Effector CD4-positive, alpha-beta T cell (primary cell): ENCODE results near the gene SMAD3.

ENCODE experiments used
- DNase-seq: peaks from one replicate; pipeline ENCODE4 v3.0.0-alpha.2; 2020

SMAD3 gene

DNA sequence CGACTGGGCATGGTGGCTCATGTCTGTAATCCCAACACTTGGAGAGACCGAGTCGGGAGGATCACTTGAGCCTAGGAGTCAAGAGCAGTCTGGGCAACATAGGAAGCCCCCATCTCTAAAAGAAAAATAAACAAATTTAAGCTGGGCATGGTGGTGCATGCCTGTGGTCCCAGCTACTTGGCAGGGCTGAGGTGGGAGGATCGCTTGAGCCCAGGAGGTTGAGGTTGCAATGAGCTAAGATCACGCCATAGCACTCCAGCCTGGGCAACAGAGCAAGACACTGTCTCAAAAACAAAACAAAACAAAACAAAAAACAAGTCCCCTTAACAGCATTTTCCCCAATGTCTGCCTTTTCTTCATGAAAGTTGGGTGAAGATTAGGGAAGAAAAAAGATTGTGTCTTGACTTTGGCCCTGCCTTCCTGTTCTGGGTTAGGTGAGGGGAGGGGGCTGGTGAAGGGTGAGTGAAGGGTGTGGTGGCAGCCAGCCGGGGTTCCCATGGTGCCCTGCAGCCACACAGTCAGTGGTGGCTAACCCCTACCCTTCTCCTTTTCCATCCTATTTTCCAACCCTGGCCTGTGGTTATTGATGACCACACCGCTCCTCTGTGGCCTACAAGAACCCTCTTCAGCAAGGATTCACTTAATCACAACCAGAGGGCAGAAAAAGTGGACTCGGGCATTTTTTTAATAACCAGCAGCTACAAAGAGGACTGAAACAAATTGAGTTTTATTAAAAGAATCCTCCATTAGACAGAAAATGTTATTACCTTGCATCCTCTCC, 28.4 kb upstream of the SMAD3 start:
- no peak for DNase-seq

DNA sequence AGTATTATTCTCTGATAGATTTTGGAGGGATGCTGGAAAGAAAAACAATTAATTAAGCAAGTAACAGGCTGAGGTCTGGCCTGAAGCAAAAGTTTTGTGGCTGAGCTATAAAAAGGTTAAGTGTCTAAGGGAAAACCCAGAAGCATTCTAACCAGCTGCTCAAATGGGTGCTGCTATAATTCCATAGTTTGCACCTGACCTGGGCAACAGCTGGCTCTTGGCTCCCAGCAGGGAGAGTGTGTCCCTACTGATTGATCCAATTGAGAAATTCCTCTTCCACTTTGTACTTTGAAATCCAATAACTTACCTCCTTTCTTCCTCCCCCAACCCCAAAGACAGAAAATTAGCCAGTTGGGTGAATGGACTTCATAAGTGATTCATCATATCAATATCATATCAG, 27.7 kb upstream of the SMAD3 start:
- no peak for DNase-seq

DNA sequence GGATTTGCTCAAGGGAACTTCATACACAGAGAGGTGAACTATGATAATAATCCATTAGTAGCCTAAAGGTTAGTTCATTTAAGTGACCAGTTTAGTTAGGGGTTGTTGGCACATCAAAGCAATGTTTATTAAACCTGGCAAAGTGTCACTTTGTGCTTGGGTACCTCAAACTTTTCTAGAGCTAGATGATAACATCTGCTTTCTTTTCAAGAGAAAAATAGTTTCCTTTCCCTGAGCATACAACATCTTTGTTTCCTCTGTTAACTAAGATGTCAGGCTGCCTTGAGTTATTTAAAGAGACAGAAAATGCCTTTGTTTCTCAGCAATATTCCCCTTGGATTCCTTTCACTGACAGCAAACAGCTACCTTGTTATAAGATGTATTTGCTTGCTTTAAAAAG, 26.7 kb upstream of the SMAD3 start:
- DNase-seq = no peak

DNA sequence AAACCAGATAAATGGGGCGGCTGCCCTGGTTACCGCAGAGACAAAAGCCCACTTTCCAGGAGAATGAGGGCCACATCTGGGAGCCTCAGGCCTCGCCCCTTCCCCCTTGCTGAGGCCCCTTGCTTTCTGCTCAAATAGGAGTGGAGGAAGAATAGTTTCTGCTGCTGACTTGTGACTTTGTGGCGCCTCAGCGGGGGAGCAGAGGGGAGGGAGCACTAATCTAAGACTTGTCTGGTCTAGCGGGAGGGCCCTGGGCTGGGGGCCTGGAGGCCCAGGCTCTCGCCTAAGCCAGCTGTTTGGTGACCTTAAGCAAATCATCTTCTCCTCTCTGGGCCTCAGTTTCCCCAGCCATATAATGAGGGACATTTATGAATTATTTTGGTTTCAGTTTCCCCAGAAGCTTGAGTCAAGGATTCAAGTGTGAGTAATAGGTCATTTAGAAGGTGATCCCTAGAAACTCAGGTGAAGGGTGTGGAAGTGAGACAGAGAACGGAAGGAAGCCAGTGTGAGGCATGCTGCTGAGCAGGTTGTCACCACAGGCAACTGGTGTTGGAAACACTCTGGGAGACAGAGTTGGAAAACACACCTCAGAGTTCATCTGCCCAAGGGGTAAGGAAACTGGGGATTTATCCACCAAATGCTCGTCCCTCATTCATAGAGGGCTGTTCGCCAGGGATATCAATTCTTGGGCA, 25.9 kb upstream of the SMAD3 start:
- no peak for DNase-seq

DNA sequence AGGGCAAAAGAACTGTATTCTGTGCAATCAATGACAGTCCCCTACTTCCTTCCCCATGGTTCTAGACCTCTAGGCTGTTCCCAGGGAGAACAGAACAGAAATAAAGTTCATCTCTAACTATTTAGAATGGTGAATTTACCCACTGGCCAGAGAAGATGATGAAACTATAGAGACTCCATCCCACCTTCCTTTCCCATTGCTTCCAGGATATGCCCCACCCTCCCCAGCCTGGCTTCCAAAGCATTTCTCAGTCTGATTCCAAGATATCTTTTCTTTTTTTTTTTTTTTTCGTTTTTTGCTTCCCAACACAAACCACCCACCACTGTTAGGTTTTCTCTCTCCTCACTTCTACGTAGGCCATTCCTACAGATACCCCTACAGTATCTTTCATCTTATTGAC, 25.1 kb upstream of the SMAD3 start:
- no peak for DNase-seq

DNA sequence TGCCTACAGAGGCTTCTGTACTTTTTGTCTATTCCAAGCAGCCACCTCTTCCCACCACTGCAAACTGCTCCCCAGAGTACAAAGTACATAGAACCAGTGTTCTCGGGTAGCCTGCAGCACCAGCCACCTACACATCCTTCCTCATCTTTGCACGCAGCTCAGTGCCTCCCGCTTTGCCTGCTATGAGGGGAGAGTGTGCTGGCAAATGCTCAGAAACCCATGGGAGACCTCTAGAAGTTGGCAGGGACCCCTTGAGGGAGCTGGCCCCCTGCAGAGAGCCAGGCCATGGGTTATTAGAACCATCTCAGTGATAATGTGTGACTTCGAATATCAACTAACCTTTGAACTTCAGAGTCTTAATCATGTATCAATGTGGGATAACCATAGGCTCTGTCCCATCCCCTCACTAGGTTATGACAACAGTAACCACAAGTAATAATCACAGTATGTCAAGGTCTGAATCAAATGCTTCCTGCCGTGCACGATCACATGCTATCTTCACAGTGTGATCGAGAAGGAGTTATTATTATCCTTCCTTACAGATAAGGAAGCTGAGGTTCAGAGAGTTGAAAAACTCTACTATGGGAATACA, 22.8 kb upstream of the SMAD3 start:
- DNase-seq = no peak

DNA sequence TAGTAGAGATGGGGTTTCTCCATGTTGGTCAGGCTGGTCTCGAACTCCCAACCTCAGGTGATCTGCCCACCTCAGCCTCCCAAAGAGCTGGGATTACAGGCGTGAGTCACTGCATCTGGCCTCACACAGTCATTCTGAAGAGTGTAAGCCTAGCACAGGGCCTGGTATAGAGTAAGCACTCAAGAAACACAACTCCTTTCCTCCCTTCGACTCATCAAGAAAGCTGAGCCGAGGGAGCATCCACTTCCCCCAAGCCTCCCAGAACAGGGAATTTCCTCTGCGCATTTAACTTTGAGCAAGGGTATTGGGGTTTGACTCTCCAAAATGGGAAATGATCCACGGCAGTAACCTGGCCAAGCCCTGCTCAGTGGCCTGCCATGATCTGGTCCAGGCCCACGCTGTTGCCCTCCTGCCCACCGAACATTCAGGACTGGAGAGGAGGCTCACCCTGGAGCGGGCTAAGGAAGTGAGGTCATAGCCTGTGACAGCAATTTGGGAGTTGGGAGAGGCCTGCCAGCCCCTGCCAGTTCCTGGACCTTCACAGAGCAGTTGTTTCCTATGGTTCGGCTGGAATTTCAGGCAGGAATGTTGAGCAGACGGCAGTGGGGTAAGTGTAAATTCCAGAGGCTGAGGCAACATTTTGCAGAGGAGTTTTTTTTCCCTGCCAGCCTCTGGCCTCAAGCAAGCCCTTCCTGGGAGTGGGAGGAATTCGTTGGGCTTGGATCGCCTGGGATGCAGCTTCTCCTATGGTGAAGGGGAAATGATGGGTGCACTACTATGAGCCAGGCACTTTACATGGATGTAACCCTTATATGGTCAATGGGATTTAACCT, 21.2 kb upstream of the SMAD3 start:
- no peak for DNase-seq

DNA sequence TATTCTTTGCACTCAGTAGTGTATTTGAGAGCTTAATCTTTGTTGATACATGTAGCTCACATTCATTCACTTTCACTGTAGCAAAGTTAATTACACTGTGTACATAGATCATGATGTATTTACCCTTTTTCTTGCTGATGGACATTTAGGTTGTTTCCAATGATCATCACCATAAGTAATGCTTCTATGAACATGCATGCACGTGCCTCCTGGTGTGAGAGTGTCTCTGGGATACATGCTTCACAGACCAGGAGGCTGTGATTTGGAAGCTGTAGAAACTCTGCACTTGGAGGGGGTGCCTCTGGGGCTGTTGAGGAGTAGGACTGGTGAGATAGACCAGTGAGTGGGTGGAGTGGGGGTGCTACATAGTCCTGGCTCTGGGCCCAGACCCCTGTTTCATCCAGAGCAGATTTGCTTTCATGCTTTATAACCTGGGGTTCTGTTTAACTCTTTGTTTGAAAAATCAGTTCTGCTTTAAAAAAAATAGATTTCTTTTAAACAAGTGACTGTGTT, 18.2 kb upstream of the SMAD3 start:
- no peak for DNase-seq

DNA sequence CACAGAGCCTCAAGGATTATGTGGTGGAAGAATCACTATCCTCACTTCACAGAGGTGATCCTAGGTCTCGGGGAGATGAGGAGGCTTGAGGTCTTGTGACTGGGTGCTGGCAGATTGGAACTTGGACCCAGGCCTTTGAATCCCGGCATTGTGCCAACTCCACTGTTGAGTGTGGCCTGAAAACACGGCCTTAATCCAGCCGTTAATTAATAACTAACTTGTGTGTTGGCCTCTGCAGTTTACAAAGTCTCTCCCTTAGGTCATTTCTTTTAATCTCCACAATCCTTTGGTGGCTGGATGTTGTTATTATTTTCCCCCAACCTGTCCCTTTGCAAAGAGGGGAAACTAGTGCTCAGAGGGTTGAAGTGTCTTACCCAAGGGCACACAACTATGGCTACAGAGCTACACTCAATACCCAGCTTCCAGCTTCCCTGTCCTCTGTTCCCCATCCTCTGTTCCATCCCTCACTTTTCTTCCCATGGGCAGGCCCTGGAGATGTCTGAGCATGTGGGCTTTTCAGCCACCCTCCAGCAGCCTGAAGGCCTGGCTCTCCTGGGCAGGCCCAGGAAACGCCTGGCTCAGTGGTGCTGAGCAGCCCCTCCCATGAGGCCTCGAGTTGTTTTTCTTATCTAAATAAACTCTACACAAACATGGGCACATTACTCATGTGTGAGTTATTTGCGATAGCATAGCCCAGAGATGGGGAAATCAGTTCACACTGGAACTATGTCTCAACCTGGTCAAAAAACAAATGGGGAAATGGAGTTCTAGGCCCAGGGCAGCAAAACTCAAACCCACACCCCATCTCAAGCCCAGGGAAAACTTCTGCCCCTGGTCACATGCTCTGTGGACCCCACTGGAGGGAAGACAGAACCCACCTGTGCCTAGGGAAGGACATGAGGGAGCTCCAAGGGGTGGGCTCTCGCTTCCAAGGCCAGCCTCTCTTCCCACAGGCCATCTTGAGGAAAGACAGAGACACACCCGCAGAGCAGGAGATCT, 16.8 kb upstream of the SMAD3 start:
- DNase-seq = no peak

DNA sequence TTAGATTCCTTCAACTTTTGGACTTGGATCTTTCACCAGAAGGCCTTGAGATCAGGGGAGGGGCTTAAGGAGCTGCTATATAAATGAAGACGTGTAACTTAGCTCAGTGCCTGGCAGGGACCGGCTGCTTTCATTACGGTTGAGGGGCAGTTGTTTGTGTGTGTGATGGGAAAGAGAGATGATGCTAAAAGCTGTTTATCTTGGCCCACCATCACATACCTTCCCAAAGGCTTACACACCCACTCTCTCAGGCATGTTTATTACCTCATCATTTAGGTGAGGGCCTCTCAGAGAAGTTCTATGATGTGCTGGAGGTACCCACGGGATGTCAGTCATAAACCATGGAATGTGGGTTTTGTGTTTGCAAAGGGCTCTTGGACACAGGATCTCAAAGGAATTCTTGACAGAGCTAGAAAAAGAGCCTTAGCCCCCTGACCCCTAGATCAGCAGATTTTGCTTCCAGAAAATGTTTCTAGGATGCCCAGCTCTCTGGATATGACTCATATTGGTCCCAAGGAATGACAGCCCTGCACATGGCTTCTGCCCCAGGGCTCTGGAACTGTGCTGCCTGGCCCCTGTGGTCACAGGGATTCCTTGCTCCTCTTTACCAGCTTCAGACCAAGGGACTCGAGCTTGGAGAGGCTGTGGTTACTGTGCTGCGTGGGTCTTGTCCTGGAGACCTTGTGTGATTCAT, 15.9 kb upstream of the SMAD3 start:
- DNase-seq = no peak

DNA sequence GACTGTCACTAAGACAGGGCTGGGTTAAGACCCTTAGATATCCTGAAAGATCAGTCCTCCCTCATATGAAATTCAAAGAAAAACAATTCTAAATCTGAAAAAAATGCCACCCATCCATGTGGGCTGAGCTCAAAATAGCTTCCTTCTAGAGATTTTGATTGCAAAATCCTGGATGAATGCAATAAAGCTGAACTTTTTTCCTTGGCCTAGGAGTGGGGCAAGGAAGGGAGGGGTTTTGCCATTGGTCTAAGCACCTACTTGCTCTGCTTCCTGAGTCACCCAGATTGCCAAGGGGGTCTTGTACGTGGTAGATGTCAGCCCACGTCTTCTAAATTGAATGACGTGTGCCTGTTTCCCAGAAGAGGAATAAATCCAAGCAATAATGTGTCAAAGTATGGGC, 15.3 kb upstream of the SMAD3 start:
- DNase-seq = no peak

DNA sequence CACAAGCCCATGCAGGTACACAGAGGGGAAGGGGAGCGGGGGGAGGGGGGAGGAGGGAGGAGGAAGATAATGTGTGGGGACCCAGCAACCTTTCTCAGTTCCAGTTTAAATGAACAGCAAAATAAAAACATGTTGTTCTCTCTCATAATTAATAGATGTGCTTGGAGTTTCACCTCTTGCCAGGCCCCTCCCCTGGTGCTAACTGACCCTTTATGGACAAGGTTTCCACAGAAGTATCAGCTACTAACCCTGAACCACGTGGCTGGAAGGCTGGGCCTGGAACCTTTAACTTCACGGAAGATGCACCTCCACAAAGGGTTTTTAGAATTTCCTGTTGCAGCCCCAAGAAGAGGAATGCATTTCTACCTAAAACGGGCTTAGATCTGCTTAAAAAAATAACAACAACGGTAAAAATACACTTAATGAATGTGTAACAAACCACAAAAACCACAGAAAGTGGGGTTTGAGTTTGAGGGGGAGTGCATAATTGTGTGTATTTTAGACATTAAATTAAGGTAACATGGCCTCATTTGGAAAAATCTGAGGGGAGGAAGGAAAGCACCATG, 14.8 kb upstream of the SMAD3 start:
- DNase-seq = no peak

DNA sequence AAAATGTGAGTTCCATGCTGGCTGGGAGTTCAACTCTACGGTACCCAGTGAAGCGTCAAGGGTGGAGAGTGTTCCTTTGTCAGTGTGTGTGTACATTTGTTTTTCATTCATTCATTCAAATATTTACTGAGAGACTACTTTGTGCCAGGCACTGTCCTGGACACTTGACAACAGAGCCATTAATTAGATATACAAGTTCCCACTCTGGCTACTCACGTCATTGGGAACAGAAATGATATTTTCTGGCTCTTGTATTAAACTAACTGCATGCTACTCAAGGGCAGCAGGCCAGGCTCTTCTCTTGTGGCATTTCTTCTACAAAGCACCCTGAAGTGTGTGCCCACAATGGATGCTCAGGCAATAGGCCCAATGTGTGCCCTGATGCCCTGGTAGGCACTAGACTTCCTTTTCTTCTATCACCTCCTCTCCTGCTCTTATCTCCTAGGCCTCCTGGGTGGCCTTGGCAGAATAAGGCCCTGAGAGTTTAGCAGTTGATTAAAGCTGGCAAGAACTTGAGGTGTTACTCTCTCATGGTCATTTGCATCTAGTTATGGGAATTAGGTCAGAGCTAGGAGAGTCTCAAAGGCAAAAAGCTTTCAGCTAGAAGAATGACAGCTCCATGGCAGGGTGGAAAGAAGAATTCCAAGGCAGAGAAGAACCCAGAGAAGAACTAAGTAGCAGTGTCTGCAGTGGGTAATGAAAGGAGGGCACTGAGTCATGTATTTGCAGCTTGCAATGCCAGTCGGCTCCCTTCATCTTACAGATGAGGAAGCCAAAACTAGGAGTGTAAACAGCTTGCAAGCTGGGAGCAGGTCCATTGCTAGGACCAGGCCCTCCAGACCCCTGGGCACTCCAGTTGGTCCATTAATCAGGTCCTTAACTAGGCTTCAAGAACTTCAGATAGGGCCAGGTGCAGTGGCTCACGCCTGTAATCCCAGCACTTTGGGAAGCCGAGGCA, 14.0 kb upstream of the SMAD3 start:
- DNase-seq = no peak

DNA sequence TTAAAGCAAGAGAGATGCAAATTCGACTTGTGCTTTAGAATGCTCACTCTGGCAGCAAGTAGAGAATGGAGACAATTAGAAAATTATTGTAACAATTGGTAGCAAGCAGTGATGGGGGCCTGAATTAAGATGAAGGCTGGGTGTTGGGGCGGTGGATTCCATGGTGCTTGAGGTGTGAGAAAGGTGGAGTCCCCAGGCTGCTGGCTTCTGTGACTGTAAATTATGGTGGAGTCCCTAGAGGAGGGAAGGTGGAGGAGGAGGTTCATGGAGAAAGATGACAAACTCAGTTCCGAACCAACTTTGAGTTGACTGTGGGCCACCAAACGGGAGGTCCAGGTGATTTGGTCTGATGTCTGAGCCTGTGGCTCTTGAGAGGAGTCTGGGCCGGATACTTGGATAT, 10.7 kb upstream of the SMAD3 start:
- no peak for DNase-seq

DNA sequence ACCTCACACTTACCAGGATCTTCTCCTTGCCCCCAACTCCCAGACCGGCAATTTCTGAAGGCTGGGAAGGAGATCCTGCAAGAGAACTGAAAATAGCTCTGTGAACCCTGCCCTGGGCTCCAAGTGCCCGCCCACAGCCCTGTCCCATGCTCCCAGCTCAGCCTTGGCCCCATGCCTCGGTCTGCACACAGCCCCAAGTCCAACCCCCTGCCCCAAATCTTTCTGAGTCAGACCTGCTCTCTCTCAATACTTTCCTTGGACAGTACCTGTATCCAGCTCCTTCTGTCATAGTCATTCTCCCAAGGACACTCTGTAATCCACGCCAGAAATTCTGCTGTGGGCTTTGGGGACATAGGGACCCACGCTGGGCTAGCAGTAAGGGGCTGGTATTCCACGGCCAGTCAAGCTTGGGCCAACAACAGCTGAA, 6.3 kb upstream of the SMAD3 start:
- no peak for DNase-seq

DNA sequence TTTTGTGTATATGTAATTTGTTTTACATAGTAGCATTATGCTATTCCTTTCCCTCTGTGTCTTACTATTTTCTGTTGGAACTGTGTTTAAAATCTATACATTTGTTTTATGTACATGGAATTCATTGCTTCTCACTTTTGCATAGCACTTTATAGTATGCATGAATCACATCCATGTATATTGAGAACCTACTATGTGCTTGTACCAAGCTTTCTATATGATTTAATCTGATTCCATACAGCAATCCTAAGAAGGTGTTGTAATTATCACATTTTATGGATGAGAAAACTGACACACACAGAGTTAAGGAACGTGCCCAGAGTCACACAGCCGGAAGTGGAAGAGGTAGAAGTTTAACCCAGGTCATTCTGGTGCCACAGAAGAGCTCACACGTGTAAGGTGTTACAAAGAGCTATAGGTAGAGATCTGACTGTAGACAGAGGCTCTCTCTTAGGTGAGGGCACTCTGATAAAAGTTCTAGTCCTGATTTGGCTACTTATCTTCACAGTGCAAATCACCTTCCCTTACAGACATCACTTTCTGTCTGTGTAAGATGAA, 3.5 kb upstream of the SMAD3 start:
- no peak for DNase-seq

DNA sequence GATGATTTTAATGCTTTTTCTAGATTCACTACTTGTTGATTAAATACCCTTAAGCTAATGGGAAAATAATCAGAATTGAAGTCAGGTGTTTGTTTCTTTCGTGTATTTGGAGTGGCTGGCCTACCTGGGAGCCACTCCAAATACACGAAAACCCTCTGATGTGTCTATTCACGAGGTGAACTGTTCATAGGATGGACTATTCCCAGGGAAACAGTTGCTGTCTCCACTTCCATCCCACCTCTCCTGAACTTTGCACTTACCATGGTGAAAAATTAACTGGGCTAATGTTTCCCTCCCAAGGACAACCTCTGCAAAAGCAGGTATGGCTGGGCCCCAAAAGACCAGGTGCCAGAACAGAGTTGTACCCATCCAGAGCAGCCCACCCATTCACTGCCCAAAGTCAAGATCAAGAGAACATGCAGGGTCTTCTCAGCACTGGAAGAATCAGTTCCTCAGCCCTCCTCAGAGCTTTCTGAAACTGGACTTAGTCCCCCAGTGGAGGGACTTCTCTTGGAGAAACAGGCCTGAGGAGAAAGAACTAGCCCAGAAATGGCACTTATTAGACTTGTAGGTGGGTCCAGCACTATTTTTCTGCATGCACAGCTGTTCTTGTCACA, 2.9 kb upstream of the SMAD3 start:
- DNase-seq = no peak

DNA sequence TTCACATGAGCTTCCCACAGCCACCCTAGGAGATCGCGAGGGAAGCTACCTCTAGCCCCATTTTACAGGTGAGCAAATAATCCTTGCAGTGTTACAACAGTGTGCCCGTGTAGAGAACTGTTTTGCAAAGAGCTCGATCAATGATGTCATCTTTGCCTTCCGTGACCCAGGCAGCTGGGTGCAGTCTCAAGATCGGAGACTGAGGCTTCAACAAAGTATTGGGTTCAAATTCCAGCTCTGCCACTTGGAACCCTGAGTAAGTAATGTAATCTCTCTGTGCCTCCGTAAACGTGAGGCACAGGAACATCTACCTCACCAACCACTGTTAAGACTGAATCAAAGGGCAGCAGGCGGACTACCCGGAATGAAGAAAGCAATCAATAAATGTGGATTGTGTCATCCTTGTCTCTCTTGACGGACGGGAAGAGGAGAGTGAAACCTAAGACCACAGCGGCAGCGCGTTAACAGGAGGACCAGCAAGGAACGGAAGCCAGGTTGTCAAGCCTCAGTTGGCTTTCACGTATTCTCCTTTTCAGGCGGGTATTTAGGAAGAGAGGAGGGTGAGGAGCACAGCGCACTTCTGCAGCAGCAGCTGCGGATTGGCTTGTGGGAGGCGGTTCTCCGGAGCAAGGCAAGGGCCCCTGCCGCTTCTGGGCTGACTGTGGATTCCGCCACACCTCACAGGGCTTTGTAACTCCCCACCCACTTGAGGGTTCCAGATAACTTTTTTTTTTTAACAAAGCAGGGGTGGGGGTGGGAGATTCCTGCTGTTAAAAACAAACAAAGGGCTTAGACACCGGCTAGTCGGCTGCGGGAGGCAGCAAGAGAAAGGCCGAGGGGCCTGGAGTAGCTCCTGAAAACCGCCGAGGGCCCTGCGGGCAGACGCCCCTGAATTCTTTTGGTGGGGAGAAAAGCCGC, 1.5 kb upstream of the SMAD3 start:
- no peak for DNase-seq
